ENCODE data around the gene ZNF750.

The ZNF750 gene

DNA sequence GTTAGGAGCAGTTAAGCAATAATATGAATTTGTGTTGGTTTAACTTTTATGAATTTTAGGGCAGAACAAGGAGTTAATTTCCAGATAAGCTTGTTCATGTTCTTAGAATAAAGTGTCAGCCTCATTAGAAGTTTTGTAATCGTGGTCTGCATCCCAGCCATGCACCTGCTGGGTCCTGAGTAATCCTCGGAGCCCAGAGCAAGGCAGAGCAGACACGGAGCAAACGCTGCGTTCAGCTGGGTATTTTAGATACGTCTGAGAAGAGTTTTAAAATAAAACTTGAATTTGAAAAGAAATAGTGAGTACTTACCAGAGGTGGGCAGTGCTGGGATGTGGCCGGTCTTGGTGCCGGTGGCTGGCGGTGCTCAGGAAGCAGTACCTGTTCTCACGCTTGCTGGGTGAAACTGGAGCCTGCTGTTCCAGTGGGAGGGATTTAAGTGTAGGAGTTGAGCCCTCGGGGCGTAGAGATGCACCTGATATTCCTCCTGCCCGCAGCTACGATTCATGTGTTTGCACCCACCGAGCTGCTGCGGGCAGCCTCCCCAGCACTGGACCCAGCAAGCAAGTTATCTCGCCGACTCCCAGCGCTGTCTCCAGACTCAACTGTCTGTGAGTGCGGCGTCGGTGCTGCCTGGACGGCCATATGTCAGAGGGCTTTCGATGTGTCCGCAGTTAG lies at the start of gene ZNF750:
Gene ZNF750 (minus strand): TSS at position 406 of the 676 bp plus-strand sequence. CDS start 7,568 bp downstream, outside the sequence.
- TF ChIP-seq, protein P1, sequence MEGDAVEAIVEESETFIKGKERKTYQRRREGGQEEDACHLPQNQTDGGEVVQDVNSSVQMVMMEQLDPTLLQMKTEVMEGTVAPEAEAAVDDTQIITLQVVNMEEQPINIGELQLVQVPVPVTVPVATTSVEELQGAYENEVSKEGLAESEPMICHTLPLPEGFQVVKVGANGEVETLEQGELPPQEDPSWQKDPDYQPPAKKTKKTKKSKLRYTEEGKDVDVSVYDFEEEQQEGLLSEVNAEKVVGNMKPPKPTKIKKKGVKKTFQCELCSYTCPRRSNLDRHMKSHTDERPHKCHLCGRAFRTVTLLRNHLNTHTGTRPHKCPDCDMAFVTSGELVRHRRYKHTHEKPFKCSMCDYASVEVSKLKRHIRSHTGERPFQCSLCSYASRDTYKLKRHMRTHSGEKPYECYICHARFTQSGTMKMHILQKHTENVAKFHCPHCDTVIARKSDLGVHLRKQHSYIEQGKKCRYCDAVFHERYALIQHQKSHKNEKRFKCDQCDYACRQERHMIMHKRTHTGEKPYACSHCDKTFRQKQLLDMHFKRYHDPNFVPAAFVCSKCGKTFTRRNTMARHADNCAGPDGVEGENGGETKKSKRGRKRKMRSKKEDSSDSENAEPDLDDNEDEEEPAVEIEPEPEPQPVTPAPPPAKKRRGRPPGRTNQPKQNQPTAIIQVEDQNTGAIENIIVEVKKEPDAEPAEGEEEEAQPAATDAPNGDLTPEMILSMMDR (IDR thresholded peaks at IDR 0.05; ENCODE audit: low read depth, low read length): no peak
- in situ Hi-C loops (cut with HindIII; ENCODE audit: low sequenced_read_pairs): no loop called here
- no peak for DNase-seq (ENCODE audit: low read depth, low spot score)
- H3K4me3 ChIP-seq (ENCODE audit: low read depth, low read length): no peak within 1 kb of the TSS

DNA sequence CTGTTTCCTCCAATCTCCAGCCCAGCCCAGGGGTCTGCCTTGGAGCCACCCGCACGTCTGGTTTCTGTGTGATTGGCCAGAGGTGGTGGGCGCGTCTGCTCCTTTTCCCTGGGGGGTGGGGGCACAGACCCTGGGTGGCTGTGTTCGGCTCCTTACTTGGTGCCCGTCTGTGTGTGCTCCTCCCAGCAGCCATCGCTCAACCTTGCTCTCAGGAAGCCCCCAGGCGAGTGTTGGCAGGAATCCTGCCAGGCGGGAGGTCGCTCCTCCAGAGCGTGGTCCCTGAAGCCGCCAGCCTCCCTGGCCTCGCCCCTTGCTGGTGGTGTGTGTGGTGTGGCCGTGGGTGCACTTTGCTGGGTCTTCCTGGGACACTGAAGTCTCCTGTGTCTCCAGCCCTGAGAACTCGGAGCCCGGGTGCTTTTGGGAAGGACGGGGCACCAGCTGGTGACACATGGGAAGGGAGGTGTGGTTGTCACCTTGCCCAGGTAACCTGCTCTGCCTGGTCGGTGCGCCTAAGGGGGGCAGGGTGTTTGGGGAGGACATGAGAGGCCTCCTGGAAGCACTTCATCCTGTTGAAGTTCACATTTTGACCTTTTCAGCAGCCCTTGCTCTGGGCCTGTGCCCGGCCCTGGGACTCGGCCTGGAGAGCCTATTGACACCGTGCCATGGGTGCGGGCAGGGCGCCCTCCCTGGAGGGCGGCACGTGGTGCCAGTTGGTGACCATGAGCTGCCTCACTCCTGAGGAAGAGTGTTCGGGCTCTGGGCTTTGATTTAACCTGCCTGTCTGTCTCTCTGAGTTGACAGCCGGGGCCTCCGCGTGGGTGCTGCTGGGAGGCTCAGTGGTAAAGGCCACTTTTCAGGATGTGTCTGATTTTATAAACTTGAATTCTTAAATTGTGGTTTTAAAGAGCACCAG lies 49.0 kb upstream of the ZNF750 start:
- in situ Hi-C loops (cut with HindIII; ENCODE audit: low sequenced_read_pairs): no loop called here
- no peak for DNase-seq (ENCODE audit: low read depth, low spot score)
- H3K4me3 ChIP-seq (ENCODE audit: low read depth, low read length): no peak overlapping the region
- TF ChIP-seq, protein P1 (IDR thresholded peaks at IDR 0.05; ENCODE audit: low read depth, low read length): no peak

DNA sequence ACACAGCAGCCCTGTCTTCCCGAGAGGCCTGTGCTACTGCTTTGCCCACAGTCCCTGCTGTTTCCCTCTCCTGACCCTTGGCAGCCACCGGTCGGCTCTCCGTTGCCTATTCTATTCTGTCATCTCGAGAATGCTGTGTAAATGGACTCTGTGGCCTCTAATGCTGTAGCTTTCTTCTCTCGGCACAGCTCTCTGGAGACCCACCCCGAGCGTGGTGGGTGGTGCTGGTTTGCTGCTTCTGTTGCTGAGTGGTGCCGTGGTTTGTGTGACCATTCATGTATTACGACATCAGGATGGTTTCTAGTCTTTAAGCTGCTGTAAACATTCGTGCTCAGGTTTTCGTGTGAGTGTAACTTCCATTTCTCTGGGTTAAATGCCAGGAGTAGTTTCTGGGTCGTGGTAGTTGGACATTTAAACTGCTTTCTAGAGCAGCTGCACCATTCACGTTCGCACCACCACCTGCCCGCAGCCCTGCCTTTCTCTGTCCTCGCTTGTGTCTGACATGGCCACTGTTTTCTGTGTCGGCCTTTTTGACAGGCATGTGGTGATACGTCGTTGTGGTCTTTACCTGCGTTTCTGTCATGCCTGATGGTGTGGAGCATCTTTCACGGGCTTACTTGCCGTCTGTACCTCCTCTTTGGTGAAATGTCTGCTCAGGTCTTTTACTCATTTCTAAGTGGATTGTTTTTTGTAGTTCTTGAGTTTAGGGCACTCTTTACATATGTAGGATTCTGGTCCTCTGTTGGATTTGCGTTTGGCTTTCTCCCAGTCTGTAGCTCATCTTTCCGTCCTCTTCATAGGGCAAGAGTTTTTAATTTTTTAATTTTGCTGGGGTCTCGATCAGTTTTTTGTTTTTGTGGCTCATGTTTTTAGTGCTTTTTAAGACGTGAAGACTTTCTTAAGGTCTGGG lies 47.7 kb upstream of the ZNF750 start:
- no peak overlapping the region for H3K4me3 ChIP-seq (ENCODE audit: low read depth, low read length)
- DNase-seq (ENCODE audit: low read depth, low spot score): no peak
- TF ChIP-seq, protein P1 (IDR thresholded peaks at IDR 0.05; ENCODE audit: low read depth, low read length): no peak
- in situ Hi-C loops (cut with HindIII; ENCODE audit: low sequenced_read_pairs): no loop called here

DNA sequence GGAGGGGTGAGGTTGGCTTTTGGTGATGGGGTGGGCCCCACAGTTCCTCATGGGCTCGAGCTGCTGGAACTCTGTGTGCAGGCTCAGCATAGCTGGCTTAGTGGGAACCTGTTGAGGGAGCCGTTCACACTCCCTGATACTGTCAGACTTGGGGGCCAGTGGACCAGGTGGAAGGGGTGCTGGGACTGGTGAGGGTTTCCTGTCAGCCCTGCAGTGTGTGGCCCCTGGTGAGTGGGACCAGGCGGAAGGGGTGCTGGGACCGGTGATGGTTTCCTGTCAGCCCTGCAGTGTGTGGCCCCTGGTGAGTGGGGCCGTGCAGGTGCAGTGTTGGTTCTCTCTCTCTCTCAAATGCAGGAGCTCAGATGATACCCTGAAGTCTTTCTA lies 45.1 kb upstream of the ZNF750 start:
- TF ChIP-seq, protein P1 (IDR thresholded peaks at IDR 0.05; ENCODE audit: low read depth, low read length): no peak
- no peak for DNase-seq (ENCODE audit: low read depth, low spot score)
- in situ Hi-C loops (cut with HindIII; ENCODE audit: low sequenced_read_pairs): no loop called here
- H3K4me3 ChIP-seq (ENCODE audit: low read depth, low read length): no peak overlapping the region

DNA sequence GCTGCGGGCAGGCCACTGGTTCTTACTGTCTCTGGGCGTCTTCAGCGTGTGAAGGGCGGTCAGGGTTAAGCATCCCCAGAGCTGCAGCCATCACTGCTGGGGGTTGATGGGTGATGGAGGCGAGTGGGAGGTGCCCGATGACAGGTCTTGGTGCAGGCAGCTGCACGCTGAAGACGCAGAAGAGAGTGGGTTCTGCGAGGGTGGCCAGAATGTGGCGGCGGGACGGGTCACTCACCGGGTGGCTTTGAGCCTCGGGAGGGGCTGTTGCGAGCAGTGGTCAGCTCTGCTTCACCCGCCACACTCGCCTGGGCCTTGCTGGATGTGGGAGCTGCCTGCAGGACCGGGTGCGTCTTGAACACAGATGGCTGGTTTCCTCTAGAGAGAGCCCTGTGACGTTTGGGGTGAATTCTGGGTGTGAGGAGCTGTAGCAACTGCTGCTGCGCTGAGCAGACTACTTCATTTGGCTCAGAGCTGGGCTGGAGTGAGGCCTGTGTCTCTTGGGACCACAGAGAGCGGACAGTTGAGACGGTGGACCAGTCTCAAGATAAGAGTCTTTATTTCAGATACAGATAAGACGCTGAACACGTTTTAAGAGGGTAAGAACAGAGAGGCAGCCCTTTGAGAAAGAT lies 44.6 kb upstream of the ZNF750 start:
- TF ChIP-seq, protein P1 (IDR thresholded peaks at IDR 0.05; ENCODE audit: low read depth, low read length): no peak
- no peak for DNase-seq (ENCODE audit: low read depth, low spot score)
- H3K4me3 ChIP-seq (ENCODE audit: low read depth, low read length): no peak overlapping the region
- in situ Hi-C loops (cut with HindIII; ENCODE audit: low sequenced_read_pairs): no loop called here

Data from astrocyte of the spinal cord (primary cell).